K562 (cell line): ENCODE measurements around the gene CTSZ. TPM values are rescaled to one million over a fixed set of nuclear protein-coding genes. Genes with fewer than 3 reads are reported as not detected.

Experiments
- BRD4 ChIP-seq: fragments of 200-600 bp; sonication (generic); IDR thresholded peaks from 2 replicates; pipeline ENCODE4 v1.6.1; 2017; ENCODE audit warnings: inconsistent platforms
- CCNT2 ChIP-seq: IDR thresholded peaks from 2 replicates; pipeline ENCODE4 v1.6.1; 2011; ENCODE audit warnings: borderline replicate concordance, low read depth, mild to moderate bottlenecking, moderate library complexity, mixed read lengths, low read length; ENCODE audit not compliant: insufficient read length; ENCODE audit errors: extremely low read depth
- ELF4 ChIP-seq: fragments of 450-650 bp; formaldehyde crosslinking; IDR thresholded peaks from 2 replicates; pipeline ENCODE4 v1.4.0; 2022; ENCODE audit warnings: missing genetic modification characterization
- GABPA ChIP-seq: fragments of 200-800 bp; sonication (Bioruptor generic); conservative IDR thresholded peaks from 2 replicates; pipeline ENCODE4 v1.6.1; 2016; ENCODE audit warnings: low read depth, missing genetic modification characterization, missing compliant biosample characterization
- GATA2 ChIP-seq: sonication (generic); formaldehyde crosslinking; IDR thresholded peaks from 2 replicates; pipeline ENCODE4 v1.4.0; 2020; ENCODE audit warnings: mild to moderate bottlenecking, missing genetic modification reagents
- MCM5 ChIP-seq: fragments of 450-650 bp; IDR thresholded peaks from 2 replicates; pipeline ENCODE4 v1.6.1; 2016; ENCODE audit warnings: low read depth
- MTA2 ChIP-seq: fragments of 450-650 bp; IDR thresholded peaks from 2 replicates; pipeline ENCODE4 v1.6.1; 2016; ENCODE audit warnings: low read depth
- PRMT5 ChIP-seq: sonication (generic); formaldehyde crosslinking; IDR thresholded peaks from 2 replicates; pipeline ENCODE4 v1.5.0; 2020; ENCODE audit warnings: missing genetic modification reagents
- SREBF2 ChIP-seq: sonication (generic); formaldehyde crosslinking; IDR thresholded peaks from 2 replicates; pipeline ENCODE4 v1.4.0; 2020; ENCODE audit warnings: mild to moderate bottlenecking, missing genetic modification reagents
- TAF1 ChIP-seq: IDR thresholded peaks from 2 replicates; pipeline ENCODE4 v1.6.1; 2011; ENCODE audit warnings: mild to moderate bottlenecking, low read length, moderate library complexity; ENCODE audit not compliant: insufficient read depth, control insufficient read depth, severe bottlenecking; ENCODE audit errors: extremely low read depth
- TEAD2 ChIP-seq: fragments of 450-650 bp; IDR thresholded peaks from 2 replicates; pipeline ENCODE4 v1.6.1; 2016; ENCODE audit warnings: missing genetic modification characterization, control low read depth, missing compliant biosample characterization
- TGIF2 ChIP-seq: sonication (generic); formaldehyde crosslinking; IDR thresholded peaks from 2 replicates; pipeline ENCODE4 v1.8.1; 2022; ENCODE audit warnings: mild to moderate bottlenecking, missing genetic modification reagents, moderate library complexity
- TOE1 ChIP-seq, 2 experiments: fragments of 450-650 bp in 1 of 2; sonication (generic) in 1 of 2; formaldehyde crosslinking in 1 of 2; IDR thresholded peaks; 2 replicates each; pipeline versions ENCODE4 v1.7.1 to v1.8.0; 2016 to 2022; ENCODE audit warnings: borderline replicate concordance in 2 of 2, mild to moderate bottlenecking in 2 of 2, antibody characterized with exemption in 1 of 2, inconsistent platforms in 1 of 2, low read depth in 1 of 2, missing genetic modification reagents in 1 of 2, moderate library complexity in 1 of 2
- ZNF165 ChIP-seq: fragments of 250-450 bp; sonication (Bioruptor Pico); IDR thresholded peaks from 2 replicates; pipeline ENCODE4 v1.4.0; 2020; ENCODE audit warnings: borderline replicate concordance
- ZNF174 ChIP-seq: fragments of 250-450 bp; sonication (Bioruptor Pico); IDR thresholded peaks from 2 replicates; pipeline ENCODE4 v1.4.0; 2020; ENCODE audit warnings: mild to moderate bottlenecking
- ZNF584 ChIP-seq: fragments of 200-800 bp; sonication (Bioruptor generic); IDR thresholded peaks from 2 replicates; pipeline ENCODE4 v1.6.1; 2016; ENCODE audit warnings: low read depth, mild to moderate bottlenecking, missing genetic modification characterization, missing compliant biosample characterization
- polyA plus RNA-seq, 8 experiments: library from polyadenylated mRNA; depleted of rRNA in 4 of 8; stranded (reverse) in 5 of 8; unstranded in 3 of 8; fragments of >200 nt; fragmentation: Nextera tagmentation in 2 of 8; fragmentation: Illumina TruSeq in 1 of 8; extraction: Ambion mirVana in 2 of 8; extraction: Trizol in 1 of 8; gene quantifications; 2 replicates each; pipeline versions ENCODE4 v1.2.1 to v1.2.3, GENCODE V29; 2011 to 2014; ENCODE audit warnings: inconsistent platforms in 1 of 8, missing spikeins in 1 of 8
- total RNA-seq, 7 experiments: library from RNA; depleted of rRNA in 6 of 7; stranded (reverse); fragments of >200 nt in 6 of 7; fragmentation: Illumina TruSeq in 2 of 7; extraction: Trizol in 2 of 7; gene quantifications; 2 replicates each; pipeline versions ENCODE4 v1.2.1 to v1.2.3, GENCODE V29; 2011 to 2021; ENCODE audit warnings: low replicate concordance in 1 of 7
- TF ChIP-seq, protein P1 (sequence below), 3 experiments: fragments of 200-800 bp in 1 of 3; sonication (Bioruptor generic) in 1 of 3; sonication (generic) in 1 of 3; formaldehyde crosslinking in 1 of 3; IDR thresholded peaks; 2 replicates each; pipeline versions ENCODE4 v1.6.1 to v1.8.0; 2016 to 2022; ENCODE audit warnings: mild to moderate bottlenecking in 2 of 3, missing compliant biosample characterization in 2 of 3, missing genetic modification characterization in 2 of 3, missing genetic modification reagents in 1 of 3
- TF ChIP-seq, protein P2 (sequence below): sonication (generic); formaldehyde crosslinking; IDR thresholded peaks from 2 replicates; pipeline ENCODE4 v1.8.1; 2023; ENCODE audit warnings: mild to moderate bottlenecking, missing genetic modification reagents
- TF ChIP-seq, protein P3 (sequence below): fragments of 450-650 bp; IDR thresholded peaks from 2 replicates; pipeline ENCODE4 v1.6.1; 2016; ENCODE audit warnings: missing biosample characterization, missing genetic modification characterization
- TF ChIP-seq, protein P4 (sequence below), 2 experiments: fragments of 450-650 bp in 1 of 2; IDR thresholded peaks; 2 replicates each; pipeline ENCODE4 v1.6.1; 2011 to 2017; ENCODE audit warnings: low read depth in 2 of 2, antibody characterized with exemption in 1 of 2, borderline replicate concordance in 1 of 2, low read length in 1 of 2, mild to moderate bottlenecking in 1 of 2, mixed read lengths in 1 of 2; ENCODE audit not compliant: control insufficient read depth in 1 of 2

CTSZ gene
- total and polyA plus RNA-seq, 9 of the 15 experiments (the other 6 are each of a cell fraction or from before 2014, with no cell fraction given): 1.6 to 143 (median 82.8) TPM

DNA sequence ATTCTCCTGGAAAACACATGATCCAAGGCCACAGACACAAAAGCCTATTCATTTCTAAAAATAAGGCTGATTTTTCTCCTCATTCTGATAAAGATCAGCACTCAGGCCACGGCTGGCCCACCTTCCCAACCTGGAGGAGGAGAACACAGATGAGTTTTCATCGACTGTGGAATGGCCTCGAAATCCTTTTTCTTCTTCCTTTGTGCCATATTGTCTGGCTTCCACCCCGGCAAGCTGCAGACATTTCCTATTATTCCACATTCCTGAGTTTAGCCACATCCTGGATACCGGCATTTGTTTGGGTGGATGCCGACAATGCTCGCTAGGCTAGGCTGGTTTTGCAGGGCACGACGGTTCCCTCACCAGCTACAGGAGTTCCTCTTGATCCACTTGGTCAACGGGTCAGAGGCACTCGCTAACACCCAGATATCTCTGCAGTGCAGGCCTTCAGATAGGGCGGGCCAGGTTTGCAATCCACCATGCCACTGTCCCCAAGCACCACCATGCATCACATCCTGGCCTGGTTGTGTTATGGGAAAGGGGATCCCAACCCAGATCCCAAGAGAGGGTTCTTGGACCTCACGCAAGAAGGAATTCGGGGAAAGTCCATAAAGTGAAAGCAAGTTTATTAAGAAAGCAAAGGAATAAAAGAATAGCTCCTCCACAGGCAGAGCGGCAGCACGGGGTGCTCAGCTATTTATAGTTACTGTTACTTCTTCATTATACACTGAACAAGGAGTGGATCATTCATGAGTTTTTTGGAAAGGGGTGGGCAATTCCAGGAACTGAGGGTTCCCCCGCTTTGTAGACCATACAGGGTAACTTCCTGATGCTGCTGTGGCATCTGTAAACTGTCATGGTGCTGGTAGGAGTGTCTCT lies 4.2 kb upstream of the CTSZ start (continued):
- TF ChIP-seq, protein P1, sequence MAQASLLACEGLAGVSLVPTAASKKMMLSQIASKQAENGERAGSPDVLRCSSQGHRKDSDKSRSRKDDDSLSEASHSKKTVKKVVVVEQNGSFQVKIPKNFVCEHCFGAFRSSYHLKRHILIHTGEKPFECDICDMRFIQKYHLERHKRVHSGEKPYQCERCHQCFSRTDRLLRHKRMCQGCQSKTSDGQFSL (CRISPR knock-in tag; IDR thresholded peaks at IDR 0.05): no peak
- TF ChIP-seq, protein P1 (tag; IDR thresholded peaks at IDR 0.05): no peak
- TF ChIP-seq MTA2: peak; percentile 20; the same call in 1 of the 2 replicates
- no peak for TF ChIP-seq ZNF584 (CRISPR knock-in tag)
- TF ChIP-seq CCNT2: no peak
- TF ChIP-seq, protein P2, sequence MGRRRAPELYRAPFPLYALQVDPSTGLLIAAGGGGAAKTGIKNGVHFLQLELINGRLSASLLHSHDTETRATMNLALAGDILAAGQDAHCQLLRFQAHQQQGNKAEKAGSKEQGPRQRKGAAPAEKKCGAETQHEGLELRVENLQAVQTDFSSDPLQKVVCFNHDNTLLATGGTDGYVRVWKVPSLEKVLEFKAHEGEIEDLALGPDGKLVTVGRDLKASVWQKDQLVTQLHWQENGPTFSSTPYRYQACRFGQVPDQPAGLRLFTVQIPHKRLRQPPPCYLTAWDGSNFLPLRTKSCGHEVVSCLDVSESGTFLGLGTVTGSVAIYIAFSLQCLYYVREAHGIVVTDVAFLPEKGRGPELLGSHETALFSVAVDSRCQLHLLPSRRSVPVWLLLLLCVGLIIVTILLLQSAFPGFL (CRISPR knock-in tag): no peak
- TF ChIP-seq TOE1 (IDR thresholded peaks at IDR 0.05; ENCODE audit: borderline replicate concordance): no peak
- TF ChIP-seq TOE1 (CRISPR knock-in tag; IDR thresholded peaks at IDR 0.05; ENCODE audit: borderline replicate concordance, low read depth): no peak
- no peak for TF ChIP-seq ZNF174 (CRISPR knock-in tag)
- TF ChIP-seq, protein P3, sequence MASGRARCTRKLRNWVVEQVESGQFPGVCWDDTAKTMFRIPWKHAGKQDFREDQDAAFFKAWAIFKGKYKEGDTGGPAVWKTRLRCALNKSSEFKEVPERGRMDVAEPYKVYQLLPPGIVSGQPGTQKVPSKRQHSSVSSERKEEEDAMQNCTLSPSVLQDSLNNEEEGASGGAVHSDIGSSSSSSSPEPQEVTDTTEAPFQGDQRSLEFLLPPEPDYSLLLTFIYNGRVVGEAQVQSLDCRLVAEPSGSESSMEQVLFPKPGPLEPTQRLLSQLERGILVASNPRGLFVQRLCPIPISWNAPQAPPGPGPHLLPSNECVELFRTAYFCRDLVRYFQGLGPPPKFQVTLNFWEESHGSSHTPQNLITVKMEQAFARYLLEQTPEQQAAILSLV (tag): peak; percentile 60
- no peak for TF ChIP-seq TEAD2
- TF ChIP-seq BRD4: no peak
- TF ChIP-seq, protein P4, sequence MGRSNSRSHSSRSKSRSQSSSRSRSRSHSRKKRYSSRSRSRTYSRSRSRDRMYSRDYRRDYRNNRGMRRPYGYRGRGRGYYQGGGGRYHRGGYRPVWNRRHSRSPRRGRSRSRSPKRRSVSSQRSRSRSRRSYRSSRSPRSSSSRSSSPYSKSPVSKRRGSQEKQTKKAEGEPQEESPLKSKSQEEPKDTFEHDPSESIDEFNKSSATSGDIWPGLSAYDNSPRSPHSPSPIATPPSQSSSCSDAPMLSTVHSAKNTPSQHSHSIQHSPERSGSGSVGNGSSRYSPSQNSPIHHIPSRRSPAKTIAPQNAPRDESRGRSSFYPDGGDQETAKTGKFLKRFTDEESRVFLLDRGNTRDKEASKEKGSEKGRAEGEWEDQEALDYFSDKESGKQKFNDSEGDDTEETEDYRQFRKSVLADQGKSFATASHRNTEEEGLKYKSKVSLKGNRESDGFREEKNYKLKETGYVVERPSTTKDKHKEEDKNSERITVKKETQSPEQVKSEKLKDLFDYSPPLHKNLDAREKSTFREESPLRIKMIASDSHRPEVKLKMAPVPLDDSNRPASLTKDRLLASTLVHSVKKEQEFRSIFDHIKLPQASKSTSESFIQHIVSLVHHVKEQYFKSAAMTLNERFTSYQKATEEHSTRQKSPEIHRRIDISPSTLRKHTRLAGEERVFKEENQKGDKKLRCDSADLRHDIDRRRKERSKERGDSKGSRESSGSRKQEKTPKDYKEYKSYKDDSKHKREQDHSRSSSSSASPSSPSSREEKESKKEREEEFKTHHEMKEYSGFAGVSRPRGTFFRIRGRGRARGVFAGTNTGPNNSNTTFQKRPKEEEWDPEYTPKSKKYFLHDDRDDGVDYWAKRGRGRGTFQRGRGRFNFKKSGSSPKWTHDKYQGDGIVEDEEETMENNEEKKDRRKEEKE (IDR thresholded peaks at IDR 0.05; ENCODE audit: borderline replicate concordance in 1 of 2, control insufficient read depth in 1 of 2, low read depth in 2 of 2, low read length in 1 of 2): no peak
- TF ChIP-seq TAF1: no peak
- no peak for TF ChIP-seq ELF4 (CRISPR knock-in tag)
- TF ChIP-seq SREBF2 (CRISPR knock-in tag): no peak
- no peak for TF ChIP-seq ZNF165 (CRISPR knock-in tag)
- TF ChIP-seq TGIF2 (CRISPR knock-in tag): no peak
- no peak for TF ChIP-seq GATA2 (CRISPR knock-in tag)
- TF ChIP-seq GABPA: no peak; the same call in 1 of the 2 replicates
- TF ChIP-seq MCM5: no peak
- TF ChIP-seq PRMT5 (CRISPR knock-in tag): no peak
